Upper lobe of left lung (tissue), 6 donors: Measurements from ENCODE around the gene RAB18. TPM values are rescaled to one million over a fixed set of nuclear protein-coding genes. Genes with fewer than 3 reads are reported as not detected.

Source experiments
- ATAC-seq, 2 donors: fragments of 200-7000 bp; cut with Tn5 transposase; one replicate each; pipeline ENCODE4 v1.9.1; 2022; ENCODE audit warnings: mild to moderate bottlenecking in 2 of 2, moderate library complexity in 2 of 2; ENCODE audit not compliant: low FRiP score in 2 of 2
- DNase-seq, 2 donors: peaks; one replicate each; pipeline ENCODE4 v3.0.0-alpha.2; 2019 to 2020
- H3K27ac ChIP-seq, 4 donors: fragments of 200-600 bp; sonication (generic); one replicate each; pipeline ENCODE4 v1.5.1; 2016 to 2019
- H3K27me3 ChIP-seq, 4 donors: fragments of 200-600 bp; sonication (generic); one replicate each; pipeline ENCODE4 v1.5.1; 2017 to 2019
- H3K36me3 ChIP-seq, 4 donors: fragments of 200-600 bp; sonication (generic); one replicate each; pipeline ENCODE4 v1.5.1; 2016 to 2019
- H3K4me1 ChIP-seq, 4 donors: fragments of 200-600 bp; sonication (generic); one replicate each; pipeline ENCODE4 v1.5.1; 2018 to 2019
- H3K4me3 ChIP-seq, 4 donors: fragments of 200-600 bp; sonication (generic); one replicate each; pipeline ENCODE4 v1.5.1; 2017 to 2019; ENCODE audit warnings: mild to moderate bottlenecking in 2 of 4, moderate library complexity in 1 of 4
- H3K9me3 ChIP-seq, 4 donors: fragments of 200-600 bp; sonication (generic); one replicate each; pipeline ENCODE4 v1.5.1; 2018 to 2019
- CTCF ChIP-seq, 6 experiments: fragments of 450-650 bp in 4 of 6; fragments of 200-600 bp in 2 of 6; sonication (generic) in 2 of 6; IDR thresholded peaks; one replicate each; pipeline ENCODE4 v1.5.1; 2016 to 2019; ENCODE audit warnings: antibody characterized with exemption in 6 of 6
- EP300 ChIP-seq, 4 donors: sonication (generic); formaldehyde crosslinking; IDR thresholded peaks; one replicate each; pipeline ENCODE4 v1.5.1; 2017; ENCODE audit warnings: antibody characterized with exemption in 4 of 4, control low read depth in 2 of 4
- POLR2A ChIP-seq, 4 donors: fragments of 450-650 bp; IDR thresholded peaks; one replicate each; pipeline ENCODE4 v1.5.1; 2016 to 2017; ENCODE audit warnings: antibody characterized with exemption in 4 of 4, mild to moderate bottlenecking in 2 of 4
- POLR2AphosphoS5 ChIP-seq, 2 donors: sonication (generic); formaldehyde crosslinking; IDR thresholded peaks; one replicate each; pipeline ENCODE4 v1.5.1; 2017; ENCODE audit warnings: antibody characterized with exemption in 2 of 2
- WGBS, 2 donors: methylation state at CpG; one replicate each; pipeline ENCODE4 v1.1.5; 2017 to 2018; 5-methylcytosine and 5-hydroxymethylcytosine counted together
- total RNA-seq, 6 donors: library from RNA; depleted of rRNA in 4 of 6; stranded (reverse); fragments of >200 nt in 4 of 6; gene quantifications; one replicate each; pipeline versions ENCODE4 v1.1.0 to v1.2.1, GENCODE V29; 2016 to 2021
- donor health status: DM: no; HTN: no; CAD: no; lungs with moderate emphysema.
- donor health status: DM: no; HTN: yes; CAD: no; lungs with severe emphysema.

Gene RAB18
- total RNA-seq, 6 donors from 2014 or later: 27.9 to 91.3 (median 45.0) TPM

- Histone ChIP-seq H3K9me3 (no peaks in the 10 kb centered on the region), H3K4me3 (no peak overlapping the region), H3K36me3 (peaks cover 2 to 46% (median 19%) of the 10 kb centered on the region in 4 donors), H3K4me1 (peaks cover 0 to 8% (median 0%) of the 10 kb centered on the region in 4 donors), H3K27me3 (no peaks in the 10 kb centered on the region), H3K27ac (no peak overlapping the region)
- TF ChIP-seq EP300 (IDR thresholded peaks at IDR 0.05): no peak
- no peak for TF ChIP-seq POLR2A (IDR thresholded peaks at IDR 0.05)
- TF ChIP-seq POLR2AphosphoS5 (IDR thresholded peaks at IDR 0.05): no peak
- TF ChIP-seq CTCF (IDR thresholded peaks at IDR 0.05): no peak
- no peak for DNase-seq
- 73 to 76% methylated on average over 3 of the region's 3 CpGs for WGBS, 2 donors
- no peak for ATAC-seq
Measured at GRCh38 chr10:27537166-27537565, 33.1 kb downstream of the RAB18 start.

GRCh38 chr10:27537787-27538186, 33.7 kb downstream of the RAB18 start:
- Histone ChIP-seq H3K9me3 (no peaks in the 10 kb centered on the region), H3K4me3 (no peak overlapping the region), H3K27me3 (no peaks in the 10 kb centered on the region), H3K4me1 (peaks cover 0 to 9% (median 0%) of the 10 kb centered on the region in 4 donors), H3K36me3 (peaks cover 2 to 52% (median 19%) of the 10 kb centered on the region in 4 donors), H3K27ac (no peak overlapping the region)
- DNase-seq (no peak), ATAC-seq (no peak)
- no peak for TF ChIP-seq EP300 (IDR thresholded peaks at IDR 0.05)
- TF ChIP-seq POLR2A (IDR thresholded peaks at IDR 0.05): no peak
- no peak for TF ChIP-seq CTCF (IDR thresholded peaks at IDR 0.05)
- TF ChIP-seq POLR2AphosphoS5 (IDR thresholded peaks at IDR 0.05): no peak

GRCh38 chr10:27540672-27541071, 36.6 kb downstream of the RAB18 start:
- ATAC-seq (no peak), DNase-seq (no peak)
- no peak overlapping the region for H3K27ac ChIP-seq
- H3K4me3 ChIP-seq: no peak overlapping the region
- no peaks in the 10 kb centered on the region for H3K9me3 ChIP-seq
- no peaks in the 10 kb centered on the region for H3K27me3 ChIP-seq
- H3K4me1 ChIP-seq: peaks cover 0 to 9% (median 0%) of the 10 kb centered on the region in 4 donors
- H3K36me3 ChIP-seq: peaks cover 0 to 52% (median 12%) of the 10 kb centered on the region in 4 donors
- WGBS, 2 donors: 83 to 90% methylated on average over 1 of the region's 1 CpG
- TF ChIP-seq POLR2A (IDR thresholded peaks at IDR 0.05) (no peak), POLR2AphosphoS5 (IDR thresholded peaks at IDR 0.05) (no peak), EP300 (IDR thresholded peaks at IDR 0.05) (no peak), CTCF (IDR thresholded peaks at IDR 0.05) (no peak)

GRCh38 chr10:27541796-27542729, 38.0 kb downstream of the RAB18 start:
- DNase-seq (no peak), ATAC-seq (no peak)
- Histone ChIP-seq H3K4me1 (peaks cover 0 to 9% (median 0%) of the 10 kb centered on the region in 4 donors), H3K27me3 (no peaks in the 10 kb centered on the region), H3K27ac (no peak overlapping the region), H3K9me3 (no peaks in the 10 kb centered on the region), H3K36me3 (peaks cover 0 to 55% (median 14%) of the 10 kb centered on the region in 4 donors), H3K4me3 (no peak overlapping the region)
- 53 to 71% methylated on average over 8 of the region's 8 CpGs for WGBS, 2 donors
- TF ChIP-seq EP300 (IDR thresholded peaks at IDR 0.05) (no peak), POLR2A (IDR thresholded peaks at IDR 0.05) (no peak), CTCF (IDR thresholded peaks at IDR 0.05) (no peak), POLR2AphosphoS5 (IDR thresholded peaks at IDR 0.05) (no peak)
